Glutamatergic neuron (in vitro differentiated cells): ENCODE results near the gene DEXI. TPM values are rescaled to one million over a fixed set of nuclear protein-coding genes. Genes with fewer than 3 reads are reported as not detected.
A peak's percentile ranks its signal among the peaks of the same experiment; 100 is the strongest.
"Not testable (repeated sequence)": the region's sequence is repeated elsewhere in the genome, so short reads cannot be mapped to it uniquely, and the experiment has no call there.

Source experiments
- DNase-seq: peaks from one replicate; pipeline ENCODE4 v3.0.0; 2022
- H3K27ac Mint-ChIP-seq: one replicate; pipeline ENCODE4 v1.8.0; 2020; ENCODE audit warnings: mild to moderate bottlenecking, mixed read lengths, inconsistent platforms; ENCODE audit not compliant: unreplicated experiment
- H3K27me3 Mint-ChIP-seq: one replicate; pipeline ENCODE4 v1.8.0; 2020; ENCODE audit warnings: mild to moderate bottlenecking, moderate library complexity, mixed read lengths, inconsistent platforms; ENCODE audit not compliant: unreplicated experiment
- H3K36me3 Mint-ChIP-seq: one replicate; pipeline ENCODE4 v1.8.0; 2020; ENCODE audit warnings: mild to moderate bottlenecking, mixed read lengths, inconsistent platforms; ENCODE audit not compliant: unreplicated experiment
- H3K4me1 Mint-ChIP-seq: one replicate; pipeline ENCODE4 v1.8.0; 2020; ENCODE audit warnings: mild to moderate bottlenecking, low read depth, mixed read lengths, inconsistent platforms; ENCODE audit not compliant: unreplicated experiment
- H3K4me3 Mint-ChIP-seq: one replicate; pipeline ENCODE4 v1.8.0; 2020; ENCODE audit warnings: mild to moderate bottlenecking, mixed read lengths, inconsistent platforms; ENCODE audit not compliant: unreplicated experiment
- H3K9me3 Mint-ChIP-seq: one replicate; pipeline ENCODE4 v1.8.0; 2020; ENCODE audit warnings: mild to moderate bottlenecking, moderate library complexity, mixed read lengths, inconsistent platforms; ENCODE audit not compliant: unreplicated experiment
- CTCF ChIP-seq: fragments of 200-600 bp; sonication (generic); IDR thresholded peaks from one replicate; pipeline ENCODE4 v1.5.0; 2021; ENCODE audit not compliant: partially characterized antibody, unreplicated experiment
- total RNA-seq: library from RNA; stranded (reverse); fragmentation: NEBNext Ultra II Directional; extraction: Animal tissue kit (Norgen Biotek cat#: 25700); gene quantifications from one replicate; pipeline ENCODE4 v1.2.1, GENCODE V29; 2021; ENCODE audit not compliant: unreplicated experiment

Gene DEXI
- total RNA-seq, 1 donor from 2014 or later = 37.3 TPM

- Mint-ChIP-seq H3K4me1 (peaks cover 42% of the 10 kb centered on the region), H3K36me3 (peaks cover 5% of the 10 kb centered on the region), H3K27ac (no peak overlapping the region), H3K4me3 (peak overlapping the region; percentile 79), H3K27me3 (peaks cover 9% of the 10 kb centered on the region), H3K9me3 (peaks cover 19% of the 10 kb centered on the region)
- no peak for DNase-seq
- TF ChIP-seq CTCF = no peak
These were observed 741 bp upstream of the DEXI start for GRCh38 chr16:10943064-10943353.

GRCh38 chr16:10941935-10942351, 325 bp downstream of the DEXI start:
- peak overlapping the region; percentile 90 for H3K4me3 Mint-ChIP-seq
- DNase-seq = not testable (repeated sequence)

GRCh38 chr16:10941127-10941933, 938 bp downstream of the DEXI start:
- Mint-ChIP-seq H3K27ac (peak overlapping the region; percentile 95), H3K4me1 (peaks cover 35% of the 10 kb centered on the region), H3K36me3 (peaks cover 5% of the 10 kb centered on the region), H3K9me3 (peaks cover 19% of the 10 kb centered on the region), H3K27me3 (peaks cover 10% of the 10 kb centered on the region), H3K4me3 (peak overlapping the region; percentile 90)
- no peak for TF ChIP-seq CTCF
- peak; percentile 56 for DNase-seq

More at GRCh38 chr16:10941935-10942351, 325 bp downstream of the DEXI start:
- H3K4me1 Mint-ChIP-seq = peaks cover 37% of the 10 kb centered on the region
- H3K36me3 Mint-ChIP-seq, H3K27me3 Mint-ChIP-seq, H3K27ac Mint-ChIP-seq: not testable (repeated sequence)
- peaks cover 19% of the 10 kb centered on the region for H3K9me3 Mint-ChIP-seq

- peak overlapping the region; percentile 86 for H3K27ac Mint-ChIP-seq
- peaks cover 10% of the 10 kb centered on the region for H3K27me3 Mint-ChIP-seq
- peak; percentile 51 for DNase-seq
- H3K9me3 Mint-ChIP-seq = peaks cover 19% of the 10 kb centered on the region
- H3K36me3 Mint-ChIP-seq = peaks cover 5% of the 10 kb centered on the region
- H3K4me1 Mint-ChIP-seq = peaks cover 31% of the 10 kb centered on the region
- no peak for TF ChIP-seq CTCF
- H3K4me3 Mint-ChIP-seq = peak overlapping the region; percentile 90
These were observed 1.7 kb downstream of the DEXI start for GRCh38 chr16:10940501-10941079.

- Mint-ChIP-seq H3K4me1 (peaks cover 26% of the 10 kb centered on the region), H3K9me3 (peaks cover 16% of the 10 kb centered on the region), H3K36me3 (peaks cover 5% of the 10 kb centered on the region), H3K27me3 (peaks cover 10% of the 10 kb centered on the region), H3K27ac (peak overlapping the region; percentile 30), H3K4me3 (peak overlapping the region; percentile 90)
- no peak for DNase-seq
- no peak for TF ChIP-seq CTCF
These were observed 2.5 kb downstream of the DEXI start for GRCh38 chr16:10939649-10940234.
